Stomach (tissue), 9 donors: ENCODE data around the gene DXO. TPM values are rescaled to one million over a fixed set of nuclear protein-coding genes. Genes with fewer than 3 reads are reported as not detected.
A peak's percentile ranks its signal among the peaks of the same experiment; 100 is the strongest.

Source experiments
- DNase-seq, 2 donors: peaks; one replicate each; pipeline versions ENCODE4 v3.0.0 to v3.0.0-alpha.2; 2013 to 2019
- H3K27ac ChIP-seq, 5 donors: fragments of 200-600 bp in 4 of 5; sonication (generic) in 4 of 5; one replicate each; pipeline ENCODE4 v1.5.1; 2013 to 2019; ENCODE audit warnings: mild to moderate bottlenecking in 1 of 5, moderate library complexity in 1 of 5
- H3K27me3 ChIP-seq, 3 donors: fragments of 200-600 bp; sonication (generic); one replicate each; pipeline ENCODE4 v1.5.1; 2017 to 2019; ENCODE audit warnings: mixed run types in 1 of 3
- H3K36me3 ChIP-seq, 4 donors: fragments of 200-600 bp; sonication (generic); 1 replicate in 3 of 4; 2 replicates in 1 of 4; pipeline ENCODE4 v1.5.1; 2016 to 2019
- H3K4me1 ChIP-seq, 4 donors: fragments of 200-600 bp; sonication (generic); one replicate each; pipeline ENCODE4 v1.5.1; 2016 to 2019
- H3K4me3 ChIP-seq, 4 donors: fragments of 200-600 bp; sonication (generic) in 3 of 4; one replicate each; pipeline ENCODE4 v1.5.1; 2016 to 2019; ENCODE audit warnings: mild to moderate bottlenecking in 1 of 4
- H3K9me3 ChIP-seq, 4 donors: fragments of 200-600 bp; sonication (generic); one replicate each; pipeline ENCODE4 v1.5.1; 2016 to 2019
- EP300 ChIP-seq: sonication (generic); formaldehyde crosslinking; IDR thresholded peaks from one replicate; pipeline ENCODE4 v1.6.1; 2017; ENCODE audit warnings: antibody characterized with exemption
- POLR2A ChIP-seq, 4 donors: fragments of 450-650 bp; IDR thresholded peaks; one replicate each; pipeline ENCODE4 v1.6.1; 2016; ENCODE audit warnings: antibody characterized with exemption in 4 of 4, control low read depth in 2 of 4, mild to moderate bottlenecking in 1 of 4, moderate library complexity in 1 of 4
- POLR2AphosphoS5 ChIP-seq, 3 donors: sonication (generic); formaldehyde crosslinking; IDR thresholded peaks; one replicate each; pipeline ENCODE4 v1.6.1; 2016; ENCODE audit warnings: antibody characterized with exemption in 3 of 3
- WGBS, 5 donors: extraction: QIAGEN DNeasy Blood & Tissue Kit in 3 of 5; methylation state at CpG; one replicate each; pipeline versions ENCODE4 v1.1.5 to v1.1.7; 2013 to 2018; 5-methylcytosine and 5-hydroxymethylcytosine counted together
- intact Hi-C: fragments of 100-400 bp; cut with DNase I; formaldehyde crosslinking; loops from one replicate; pipeline ENCODE4 v1.15.1; 2023; ENCODE audit warnings: low total_unique reads
- polyA plus RNA-seq, 3 donors: library from polyadenylated mRNA; stranded (reverse); fragments of 200-250 nt; gene quantifications; one replicate each; pipeline ENCODE4 v1.2.3, GENCODE V29; 2013
- total RNA-seq, 5 donors: library from RNA; depleted of rRNA; stranded (reverse); fragments of >200 nt; gene quantifications; one replicate each; pipeline versions ENCODE4 v1.1.0 to v1.2.3, GENCODE V29; 2014 to 2016
- TF ChIP-seq, protein P1 (sequence below), 7 experiments: fragments of 450-650 bp in 4 of 7; fragments of 200-600 bp in 3 of 7; sonication (generic) in 3 of 7; IDR thresholded peaks; one replicate each; pipeline ENCODE4 v1.5.1; 2016 to 2019; ENCODE audit warnings: antibody characterized with exemption in 7 of 7, control low read depth in 2 of 7, mild to moderate bottlenecking in 1 of 7
- donor health status: healthy with polysubstance abuse.
- donor health status: Bipolar disorder and iron deficiency.
- donor health status: healthy.

DXO gene
- total and polyA plus RNA-seq, 8 donors = 4.1 to 65.8 (median 19.0) TPM

DNA sequence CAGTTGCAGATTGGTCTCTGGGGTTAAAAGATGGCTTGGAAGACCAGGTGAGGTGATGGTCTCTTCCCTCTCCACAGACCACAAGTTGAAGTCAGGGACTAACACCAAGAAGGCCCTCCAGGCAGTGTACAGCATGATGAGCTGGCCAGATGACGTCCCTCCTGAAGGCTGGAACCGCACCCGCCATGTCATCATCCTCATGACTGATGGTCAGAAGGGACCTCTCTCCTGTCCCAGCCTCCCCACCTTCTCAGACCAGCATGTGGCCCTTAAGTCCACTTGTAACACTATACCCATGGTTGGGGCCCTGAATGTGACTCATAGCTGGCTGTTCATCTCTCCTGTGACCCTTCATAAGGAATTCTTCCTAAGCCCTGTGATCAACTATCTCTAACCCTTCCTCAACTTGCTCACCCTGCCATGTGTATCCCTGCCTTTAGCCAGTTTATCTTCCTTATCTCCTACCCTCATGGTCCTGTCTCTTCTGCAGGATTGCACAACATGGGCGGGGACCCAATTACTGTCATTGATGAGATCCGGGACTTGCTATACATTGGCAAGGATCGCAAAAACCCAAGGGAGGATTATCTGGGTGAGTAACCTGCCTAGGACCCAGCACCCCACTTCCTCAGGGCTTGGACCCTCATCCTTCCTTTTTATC is 23.1 kb downstream of the DXO start:
- WGBS, 5 donors = 83 to 89% (median 85%) methylated on average over 6 of the region's 6 CpGs
- Histone ChIP-seq H3K9me3 (no peaks in the 10 kb centered on the region), H3K27me3 (no peaks in the 10 kb centered on the region), H3K4me1 (peaks cover 8 to 46% (median 18%) of the 10 kb centered on the region in 4 donors), H3K4me3 (no peak overlapping the region), H3K36me3 (peaks cover 10 to 48% (median 36%) of the 10 kb centered on the region in 4 donors), H3K27ac (no peak overlapping the region)
- intact Hi-C loops = no loop called here
- TF ChIP-seq POLR2A (IDR thresholded peaks at IDR 0.05) (no peak), POLR2AphosphoS5 (IDR thresholded peaks at IDR 0.05) (no peak), EP300 (no peak)
- TF ChIP-seq, protein P1, sequence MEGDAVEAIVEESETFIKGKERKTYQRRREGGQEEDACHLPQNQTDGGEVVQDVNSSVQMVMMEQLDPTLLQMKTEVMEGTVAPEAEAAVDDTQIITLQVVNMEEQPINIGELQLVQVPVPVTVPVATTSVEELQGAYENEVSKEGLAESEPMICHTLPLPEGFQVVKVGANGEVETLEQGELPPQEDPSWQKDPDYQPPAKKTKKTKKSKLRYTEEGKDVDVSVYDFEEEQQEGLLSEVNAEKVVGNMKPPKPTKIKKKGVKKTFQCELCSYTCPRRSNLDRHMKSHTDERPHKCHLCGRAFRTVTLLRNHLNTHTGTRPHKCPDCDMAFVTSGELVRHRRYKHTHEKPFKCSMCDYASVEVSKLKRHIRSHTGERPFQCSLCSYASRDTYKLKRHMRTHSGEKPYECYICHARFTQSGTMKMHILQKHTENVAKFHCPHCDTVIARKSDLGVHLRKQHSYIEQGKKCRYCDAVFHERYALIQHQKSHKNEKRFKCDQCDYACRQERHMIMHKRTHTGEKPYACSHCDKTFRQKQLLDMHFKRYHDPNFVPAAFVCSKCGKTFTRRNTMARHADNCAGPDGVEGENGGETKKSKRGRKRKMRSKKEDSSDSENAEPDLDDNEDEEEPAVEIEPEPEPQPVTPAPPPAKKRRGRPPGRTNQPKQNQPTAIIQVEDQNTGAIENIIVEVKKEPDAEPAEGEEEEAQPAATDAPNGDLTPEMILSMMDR (IDR thresholded peaks at IDR 0.05) = no peak
- no peak for DNase-seq

DNA sequence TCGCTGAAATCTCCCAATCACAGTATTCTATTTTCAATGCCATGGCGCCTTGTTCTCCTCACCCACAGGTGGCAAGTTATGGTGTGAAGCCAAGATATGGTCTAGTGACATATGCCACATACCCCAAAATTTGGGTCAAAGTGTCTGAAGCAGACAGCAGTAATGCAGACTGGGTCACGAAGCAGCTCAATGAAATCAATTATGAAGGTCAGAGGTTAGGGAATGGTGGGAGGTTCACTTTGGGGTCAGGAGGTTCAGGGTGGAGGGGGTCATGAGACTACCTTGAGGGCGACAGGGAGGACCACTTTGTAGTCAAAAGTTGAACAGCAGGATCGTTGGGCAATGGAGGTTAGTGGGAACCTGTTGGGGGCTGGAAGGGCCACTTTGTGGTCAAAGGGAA is 23.6 kb downstream of the DXO start:
- no peaks in the 10 kb centered on the region for H3K27me3 ChIP-seq
- no peak overlapping the region for H3K4me3 ChIP-seq
- no peak for DNase-seq
- H3K9me3 ChIP-seq = no peaks in the 10 kb centered on the region
- WGBS, 5 donors = 73 to 85% (median 77%) methylated on average over 5 of the region's 5 CpGs
- TF ChIP-seq EP300 (no peak), POLR2A (IDR thresholded peaks at IDR 0.05) (no peak), POLR2AphosphoS5 (IDR thresholded peaks at IDR 0.05) (no peak)
- TF ChIP-seq, protein P1 (IDR thresholded peaks at IDR 0.05) = no peak
- intact Hi-C loops = no loop called here
- peaks cover 4 to 43% (median 30%) of the 10 kb centered on the region in 4 donors for H3K36me3 ChIP-seq
- H3K27ac ChIP-seq = no peak overlapping the region
- H3K4me1 ChIP-seq = peaks cover 8 to 46% (median 18%) of the 10 kb centered on the region in 4 donors

DNA sequence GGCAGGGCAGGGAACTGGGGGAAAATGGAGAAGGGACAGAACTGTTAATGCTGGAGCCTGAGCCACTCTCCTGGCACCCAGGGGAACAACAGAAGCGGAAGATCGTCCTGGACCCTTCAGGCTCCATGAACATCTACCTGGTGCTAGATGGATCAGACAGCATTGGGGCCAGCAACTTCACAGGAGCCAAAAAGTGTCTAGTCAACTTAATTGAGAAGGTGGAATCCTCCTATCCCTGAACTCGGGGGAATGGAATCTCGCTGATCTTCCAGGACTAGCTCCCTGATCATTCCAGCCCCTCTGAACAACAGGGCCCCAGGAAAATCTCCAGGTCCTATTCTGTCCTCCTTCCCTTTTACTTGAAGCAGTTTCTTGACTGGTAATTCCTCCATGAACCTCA is 24.1 kb downstream of the DXO start:
- 85 to 93% (median 88%) methylated on average over 4 of the region's 4 CpGs for WGBS, 5 donors
- peaks cover 0 to 38% (median 26%) of the 10 kb centered on the region in 4 donors for H3K36me3 ChIP-seq
- H3K27ac ChIP-seq = no peak overlapping the region
- H3K4me3 ChIP-seq = peak overlapping the region in 1 of 4 donors; percentile 48
- TF ChIP-seq, protein P1 (IDR thresholded peaks at IDR 0.05) = no peak
- peaks cover 8 to 45% (median 18%) of the 10 kb centered on the region in 4 donors for H3K4me1 ChIP-seq
- H3K27me3 ChIP-seq = no peaks in the 10 kb centered on the region
- H3K9me3 ChIP-seq = no peaks in the 10 kb centered on the region
- DNase-seq = no peak
- intact Hi-C loops = no loop called here

DNA sequence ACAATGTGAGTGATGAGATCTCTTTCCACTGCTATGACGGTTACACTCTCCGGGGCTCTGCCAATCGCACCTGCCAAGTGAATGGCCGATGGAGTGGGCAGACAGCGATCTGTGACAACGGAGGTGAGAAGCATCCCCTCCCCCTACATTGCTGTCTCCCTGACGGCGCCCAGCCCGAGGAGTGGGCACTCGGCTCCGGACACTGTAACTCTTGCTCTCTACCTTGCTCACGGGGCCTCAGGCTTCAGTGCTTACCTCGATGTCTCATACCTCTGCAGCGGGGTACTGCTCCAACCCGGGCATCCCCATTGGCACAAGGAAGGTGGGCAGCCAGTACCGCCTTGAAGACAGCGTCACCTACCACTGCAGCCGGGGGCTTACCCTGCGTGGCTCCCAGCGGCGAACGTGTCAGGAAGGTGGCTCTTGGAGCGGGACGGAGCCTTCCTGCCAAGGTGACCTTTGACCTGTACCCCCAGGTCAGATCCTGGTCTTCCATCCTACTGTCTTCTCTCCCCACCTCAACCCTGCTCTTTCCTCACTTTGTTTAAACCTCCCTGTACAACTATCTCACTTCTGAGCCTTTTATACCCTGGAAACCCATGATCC is 24.8 kb downstream of the DXO start:
- WGBS, 5 donors = 84 to 93% (median 90%) methylated on average over 20 to 24 of the region's 24 CpGs
- Histone ChIP-seq H3K27ac (peak overlapping the region in 2 of 5 donors; percentile 86 to 91), H3K36me3 (peaks cover 0 to 31% (median 19%) of the 10 kb centered on the region in 4 donors), H3K9me3 (no peaks in the 10 kb centered on the region), H3K27me3 (no peaks in the 10 kb centered on the region), H3K4me3 (peak overlapping the region in 1 of 4 donors; percentile 48), H3K4me1 (peaks cover 8 to 38% (median 18%) of the 10 kb centered on the region in 4 donors)
- TF ChIP-seq EP300 = no peak
- TF ChIP-seq POLR2A (IDR thresholded peaks at IDR 0.05) = no peak
- no peak for TF ChIP-seq POLR2AphosphoS5 (IDR thresholded peaks at IDR 0.05)
- TF ChIP-seq, protein P1 (IDR thresholded peaks at IDR 0.05) = no peak
- no peak for DNase-seq
- intact Hi-C loops = no loop called here
